Liver (tissue), 9 donors: ENCODE results near the gene SH2D2A. TPM values are rescaled to one million over a fixed set of nuclear protein-coding genes. Genes with fewer than 3 reads are reported as not detected.

Source experiments
- DNase-seq: peaks from one replicate; pipeline ENCODE4 v3.0.0-alpha.2; 2017; ENCODE audit warnings: low spot score
- H3K27ac ChIP-seq, 2 donors: one replicate each; pipeline ENCODE4 v1.7.0; 2013; ENCODE audit warnings: inconsistent platforms in 2 of 2, low read length in 2 of 2, control low read depth in 1 of 2, low read depth in 1 of 2, mild to moderate bottlenecking in 1 of 2
- H3K27me3 ChIP-seq, 4 donors: one replicate each; pipeline versions ENCODE4 v1.6.1 to v1.7.0; 2013; ENCODE audit warnings: low read length in 3 of 4, inconsistent platforms in 1 of 4, mild to moderate bottlenecking in 1 of 4, moderate library complexity in 1 of 4; ENCODE audit not compliant: control insufficient read depth in 4 of 4, insufficient read depth in 4 of 4
- H3K36me3 ChIP-seq, 4 donors: one replicate each; pipeline versions ENCODE4 v1.6.1 to v1.7.0; 2013; ENCODE audit warnings: low read length in 3 of 4, mild to moderate bottlenecking in 3 of 4, low read depth in 1 of 4, moderate library complexity in 1 of 4; ENCODE audit not compliant: control insufficient read depth in 4 of 4, insufficient read depth in 3 of 4
- H3K4me1 ChIP-seq, 4 donors: one replicate each; pipeline versions ENCODE4 v1.6.1 to v1.7.0; 2013; ENCODE audit warnings: low read length in 3 of 4, mild to moderate bottlenecking in 3 of 4, moderate library complexity in 1 of 4; ENCODE audit not compliant: control insufficient read depth in 4 of 4, insufficient read depth in 4 of 4
- H3K4me3 ChIP-seq, 3 donors: one replicate each; pipeline versions ENCODE4 v1.6.1 to v1.7.0; 2013; ENCODE audit warnings: low read length in 3 of 3, control low read depth in 1 of 3, low read depth in 1 of 3, mild to moderate bottlenecking in 1 of 3
- H3K9ac ChIP-seq, 2 donors: one replicate each; pipeline ENCODE4 v1.7.0; 2013; ENCODE audit warnings: low read length in 2 of 2, mild to moderate bottlenecking in 2 of 2, moderate library complexity in 2 of 2, control low read depth in 1 of 2, low read depth in 1 of 2
- H3K9me3 ChIP-seq, 4 donors: one replicate each; pipeline versions ENCODE4 v1.6.1 to v1.7.0; 2013; ENCODE audit warnings: low read length in 3 of 4; ENCODE audit not compliant: control insufficient read depth in 4 of 4
- CTCF ChIP-seq: fragments of 150-350 bp; IDR thresholded peaks from 2 replicates; pipeline ENCODE4 v1.5.1; 2017; ENCODE audit warnings: improper control_type of control experiment, low read depth, low read length; ENCODE audit not compliant: missing input control
- EGR1 ChIP-seq, 2 donors: IDR thresholded peaks; 2 replicates each; pipeline ENCODE4 v1.6.1; 2016 to 2018; ENCODE audit warnings: antibody characterized with exemption in 2 of 2, low read depth in 2 of 2
- FOXA1 ChIP-seq: IDR thresholded peaks from 2 replicates; pipeline ENCODE4 v1.6.1; 2016; ENCODE audit warnings: antibody characterized with exemption
- FOXA2 ChIP-seq: IDR thresholded peaks from 2 replicates; pipeline ENCODE4 v1.6.1; 2016; ENCODE audit warnings: antibody characterized with exemption
- GABPA ChIP-seq, 2 donors: IDR thresholded peaks in 1 of 2; conservative IDR thresholded peaks in 1 of 2; 2 replicates each; pipeline ENCODE4 v1.6.1; 2016; ENCODE audit warnings: antibody characterized with exemption in 2 of 2, mild to moderate bottlenecking in 1 of 2, moderate library complexity in 1 of 2
- HNF4A ChIP-seq, 2 donors: conservative IDR thresholded peaks; 2 replicates each; pipeline ENCODE4 v1.6.1; 2016; ENCODE audit warnings: antibody characterized with exemption in 2 of 2, mild to moderate bottlenecking in 2 of 2
- HNF4G ChIP-seq: IDR thresholded peaks from 2 replicates; pipeline ENCODE4 v1.6.1; 2016; ENCODE audit warnings: antibody characterized with exemption
- JUND ChIP-seq, 2 donors: IDR thresholded peaks; 2 replicates each; pipeline ENCODE4 v1.6.1; 2016; ENCODE audit warnings: antibody characterized with exemption in 2 of 2
- NR2F2 ChIP-seq: IDR thresholded peaks from 2 replicates; pipeline ENCODE4 v1.6.1; 2016; ENCODE audit warnings: antibody characterized with exemption
- RAD21 ChIP-seq, 2 donors: IDR thresholded peaks; 2 replicates each; pipeline ENCODE4 v1.6.1; 2016; ENCODE audit warnings: antibody characterized with exemption in 2 of 2, mild to moderate bottlenecking in 2 of 2
- REST ChIP-seq: IDR thresholded peaks from 2 replicates; pipeline ENCODE4 v1.6.1; 2016; ENCODE audit warnings: antibody characterized with exemption, mild to moderate bottlenecking
- RXRA ChIP-seq, 2 donors: IDR thresholded peaks; 2 replicates each; pipeline ENCODE4 v1.6.1; 2017 to 2018; ENCODE audit warnings: antibody characterized with exemption in 2 of 2, mild to moderate bottlenecking in 1 of 2
- SP1 ChIP-seq: IDR thresholded peaks from 2 replicates; pipeline ENCODE4 v1.6.1; 2018; ENCODE audit warnings: antibody characterized with exemption, mild to moderate bottlenecking
- TAF1 ChIP-seq: conservative IDR thresholded peaks from 2 replicates; pipeline ENCODE4 v1.6.1; 2016; ENCODE audit warnings: antibody characterized with exemption, mild to moderate bottlenecking
- YY1 ChIP-seq: IDR thresholded peaks from 2 replicates; pipeline ENCODE4 v1.6.1; 2016; ENCODE audit warnings: antibody characterized with exemption, mild to moderate bottlenecking
- WGBS: extraction: QIAGEN DNeasy Blood & Tissue Kit; methylation state at CpG from one replicate; pipeline ENCODE4 v1.1.7; 2013; 5-methylcytosine and 5-hydroxymethylcytosine counted together
- polyA plus RNA-seq, 2 donors: library from polyadenylated mRNA; stranded (reverse) in 1 of 2; unstranded in 1 of 2; fragments of 200-250 nt in 1 of 2; fragments of >200 nt in 1 of 2; fragmentation: Nextera tagmentation in 1 of 2; extraction: Ambion mirVana in 1 of 2; gene quantifications; one replicate each; pipeline versions ENCODE4 v1.2.1 to v1.2.3, GENCODE V29; 2013 to 2015
- total RNA-seq, 2 donors: library from RNA; depleted of rRNA; stranded (reverse); fragments of >200 nt; gene quantifications; one replicate each; pipeline ENCODE4 v1.2.3, GENCODE V29; 2014
- TF ChIP-seq, protein P1 (sequence below): IDR thresholded peaks from 2 replicates; pipeline ENCODE4 v1.6.1; 2016; ENCODE audit warnings: antibody characterized with exemption
- TF ChIP-seq, protein P2 (sequence below): IDR thresholded peaks from 2 replicates; pipeline ENCODE4 v1.6.1; 2016; ENCODE audit warnings: antibody characterized with exemption
- TF ChIP-seq, protein P3 (sequence below): IDR thresholded peaks from 2 replicates; pipeline ENCODE4 v1.6.1; 2016; ENCODE audit warnings: antibody characterized with exemption
- donor health status: healthy.
- donor health status: healthy.
- donor health status: healthy.
- donor health status: healthy.
- donor health status: healthy.

Gene SH2D2A
- total and polyA plus RNA-seq, 4 donors = 0.14 to 0.38 (median 0.24) TPM

DNA sequence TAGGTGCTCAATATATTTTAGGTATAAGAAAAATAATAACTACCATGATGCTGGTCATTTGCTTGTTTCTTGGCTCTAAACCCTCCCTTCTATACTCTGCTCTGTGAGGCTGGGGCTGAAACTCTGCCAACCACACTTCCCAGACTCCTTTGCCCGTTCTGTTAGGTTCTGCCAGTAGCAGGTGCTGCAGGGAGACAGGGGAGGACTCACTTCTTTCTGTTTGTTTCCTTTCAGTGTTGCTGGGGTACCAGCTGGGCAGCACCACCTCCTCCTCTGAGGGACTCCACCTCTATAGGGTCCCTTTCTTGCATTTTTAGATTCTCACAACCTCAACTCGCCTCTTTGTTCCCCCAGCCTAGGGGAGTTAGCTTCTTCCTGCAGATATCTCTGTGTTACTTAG, 17.0 kb upstream of the SH2D2A start:
- TF ChIP-seq RXRA (IDR thresholded peaks at IDR 0.05) (no peak), YY1 (no peak), REST (no peak), RAD21 (IDR thresholded peaks at IDR 0.05) (no peak), CTCF (no peak), SP1 (no peak), TAF1 (no peak), FOXA1 (no peak), GABPA (IDR thresholded peaks at IDR 0.05 in 1 of 2, conservative IDR thresholded peaks at IDR 0.05 in 1 of 2) (no peak), HNF4A (conservative IDR thresholded peaks at IDR 0.05) (no peak), JUND (IDR thresholded peaks at IDR 0.05) (no peak), NR2F2 (no peak), FOXA2 (no peak), EGR1 (IDR thresholded peaks at IDR 0.05; ENCODE audit: low read depth in 2 of 2) (no peak), HNF4G (no peak)
- TF ChIP-seq, protein P1, sequence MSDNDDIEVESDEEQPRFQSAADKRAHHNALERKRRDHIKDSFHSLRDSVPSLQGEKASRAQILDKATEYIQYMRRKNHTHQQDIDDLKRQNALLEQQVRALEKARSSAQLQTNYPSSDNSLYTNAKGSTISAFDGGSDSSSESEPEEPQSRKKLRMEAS = no peak
- TF ChIP-seq, protein P2, sequence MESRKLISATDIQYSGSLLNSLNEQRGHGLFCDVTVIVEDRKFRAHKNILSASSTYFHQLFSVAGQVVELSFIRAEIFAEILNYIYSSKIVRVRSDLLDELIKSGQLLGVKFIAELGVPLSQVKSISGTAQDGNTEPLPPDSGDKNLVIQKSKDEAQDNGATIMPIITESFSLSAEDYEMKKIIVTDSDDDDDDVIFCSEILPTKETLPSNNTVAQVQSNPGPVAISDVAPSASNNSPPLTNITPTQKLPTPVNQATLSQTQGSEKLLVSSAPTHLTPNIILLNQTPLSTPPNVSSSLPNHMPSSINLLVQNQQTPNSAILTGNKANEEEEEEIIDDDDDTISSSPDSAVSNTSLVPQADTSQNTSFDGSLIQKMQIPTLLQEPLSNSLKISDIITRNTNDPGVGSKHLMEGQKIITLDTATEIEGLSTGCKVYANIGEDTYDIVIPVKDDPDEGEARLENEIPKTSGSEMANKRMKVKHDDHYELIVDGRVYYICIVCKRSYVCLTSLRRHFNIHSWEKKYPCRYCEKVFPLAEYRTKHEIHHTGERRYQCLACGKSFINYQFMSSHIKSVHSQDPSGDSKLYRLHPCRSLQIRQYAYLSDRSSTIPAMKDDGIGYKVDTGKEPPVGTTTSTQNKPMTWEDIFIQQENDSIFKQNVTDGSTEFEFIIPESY = no peak
- TF ChIP-seq, protein P3, sequence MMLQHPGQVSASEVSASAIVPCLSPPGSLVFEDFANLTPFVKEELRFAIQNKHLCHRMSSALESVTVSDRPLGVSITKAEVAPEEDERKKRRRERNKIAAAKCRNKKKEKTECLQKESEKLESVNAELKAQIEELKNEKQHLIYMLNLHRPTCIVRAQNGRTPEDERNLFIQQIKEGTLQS = no peak
- DNase-seq = no peak
- no peaks in the 10 kb centered on the region for H3K4me1 ChIP-seq
- H3K9me3 ChIP-seq = no peaks in the 10 kb centered on the region
- H3K27ac ChIP-seq = no peak overlapping the region
- H3K27me3 ChIP-seq = peaks cover 0 to 2% (median 0%) of the 10 kb centered on the region in 4 donors
- H3K4me3 ChIP-seq = no peak overlapping the region
- WGBS = 50% methylated on average over 2 of the region's 2 CpGs
- no peak overlapping the region for H3K9ac ChIP-seq
- no peaks in the 10 kb centered on the region for H3K36me3 ChIP-seq
